CD8-positive, alpha-beta memory T cell (primary cell): ENCODE measurements around the gene PKHD1. TPM values are rescaled to one million over a fixed set of nuclear protein-coding genes. Genes with fewer than 3 reads are reported as not detected.

Experiments used
- CTCF ChIA-PET: fragments of 350-600 bp; sonication (Branson Sonifier 250); formaldehyde crosslinking; loops from one replicate; lab custom pipeline; 2021; ENCODE audit warnings: antibody characterized with exemption; lab: Charles Lee
- POLR2A ChIA-PET: fragments of 350-600 bp; sonication (Branson Sonifier 250); formaldehyde crosslinking; loops from one replicate; lab custom pipeline; 2021; ENCODE audit warnings: antibody characterized with exemption; lab: Charles Lee
- DNase-seq, 5 donors: peaks; one replicate each; pipeline versions ENCODE4 v3.0.0 to v3.0.0-alpha.2; 2020 to 2022; ENCODE audit warnings: mixed read lengths in 1 of 5
- H3K27ac ChIP-seq: one replicate; pipeline ENCODE4 v1.7.0; 2013; ENCODE audit warnings: low read depth, mild to moderate bottlenecking, low read length, moderate library complexity
- H3K27me3 ChIP-seq: 2 replicates; pipeline ENCODE4 v1.7.0; 2013; ENCODE audit warnings: low read length, mild to moderate bottlenecking; ENCODE audit not compliant: insufficient read depth, poor library complexity, severe bottlenecking
- H3K36me3 ChIP-seq: 2 replicates; pipeline ENCODE4 v1.7.0; 2013; ENCODE audit warnings: mild to moderate bottlenecking, low read length, moderate library complexity; ENCODE audit not compliant: insufficient read depth
- H3K4me1 ChIP-seq: 2 replicates; pipeline ENCODE4 v1.7.0; 2013; ENCODE audit warnings: mild to moderate bottlenecking, low read length, moderate library complexity; ENCODE audit not compliant: insufficient read depth
- H3K4me3 ChIP-seq: 2 replicates; pipeline ENCODE4 v1.7.0; 2013; ENCODE audit warnings: mild to moderate bottlenecking, low read length
- H3K9me3 ChIP-seq: 2 replicates; pipeline ENCODE4 v1.7.0; 2013; ENCODE audit warnings: mild to moderate bottlenecking, low read length
- H3K27ac Mint-ChIP-seq, 8 donors: one replicate each; pipeline ENCODE4 v1.8.0; 2020 to 2021; ENCODE audit warnings: mixed read lengths in 8 of 8, mild to moderate bottlenecking in 6 of 8, inconsistent platforms in 3 of 8, moderate library complexity in 3 of 8
- H3K27me3 Mint-ChIP-seq, 2 donors: one replicate each; pipeline ENCODE4 v1.8.0; 2020 to 2021; ENCODE audit warnings: mixed read lengths in 2 of 2, mild to moderate bottlenecking in 1 of 2, moderate library complexity in 1 of 2
- H3K36me3 Mint-ChIP-seq, 3 donors: one replicate each; pipeline ENCODE4 v1.8.0; 2020 to 2021; ENCODE audit warnings: mixed read lengths in 3 of 3, inconsistent platforms in 1 of 3, mild to moderate bottlenecking in 1 of 3
- H3K4me1 Mint-ChIP-seq, 3 donors: one replicate each; pipeline ENCODE4 v1.8.0; 2020 to 2021; ENCODE audit warnings: mixed read lengths in 3 of 3, inconsistent platforms in 1 of 3, mild to moderate bottlenecking in 1 of 3
- H3K4me3 Mint-ChIP-seq, 7 donors: one replicate each; pipeline ENCODE4 v1.8.0; 2020 to 2021; ENCODE audit warnings: mixed read lengths in 7 of 7, mild to moderate bottlenecking in 6 of 7, moderate library complexity in 4 of 7, inconsistent platforms in 2 of 7
- H3K9me3 Mint-ChIP-seq, 5 donors: one replicate each; pipeline ENCODE4 v1.8.0; 2020 to 2022; ENCODE audit warnings: mixed read lengths in 5 of 5, mild to moderate bottlenecking in 3 of 5, moderate library complexity in 2 of 5, inconsistent platforms in 1 of 5
- polyA plus RNA-seq: library from polyadenylated mRNA; unstranded; fragments of 300-500 nt; fragmentation: Illumina TruSeq; gene quantifications from one replicate; pipeline ENCODE4 v1.2.3, GENCODE V29; 2021
- total RNA-seq, 2 experiments: library from RNA; stranded (reverse); gene quantifications; one replicate each; pipeline ENCODE4 v1.2.3, GENCODE V29; 2021

PKHD1 gene
- total and polyA plus RNA-seq, 3 experiments from 2014 or later = not detected

- Mint-ChIP-seq H3K27me3 (no peaks in the 10 kb centered on the region), H3K4me1 (no peaks in the 10 kb centered on the region), H3K36me3 (no peaks in the 10 kb centered on the region), H3K4me3 (no peak overlapping the region), H3K9me3 (peaks cover 0 to 10% (median under 1%) of the 10 kb centered on the region in 5 donors), H3K27ac (no peak overlapping the region)
- no peak overlapping the region for H3K27ac ChIP-seq
- no peaks in the 10 kb centered on the region for H3K4me1 ChIP-seq
- ChIA-PET CTCF (no interaction called here), POLR2A (no interaction called here)
- no peak overlapping the region for H3K4me3 ChIP-seq
- no peak for DNase-seq
- H3K27me3 ChIP-seq = no peaks in the 10 kb centered on the region
- H3K36me3 ChIP-seq = no peaks in the 10 kb centered on the region
- no peaks in the 10 kb centered on the region for H3K9me3 ChIP-seq
Observed at GRCh38 chr6:51702851-51703250, 384.6 kb downstream of the PKHD1 start.

DNA sequence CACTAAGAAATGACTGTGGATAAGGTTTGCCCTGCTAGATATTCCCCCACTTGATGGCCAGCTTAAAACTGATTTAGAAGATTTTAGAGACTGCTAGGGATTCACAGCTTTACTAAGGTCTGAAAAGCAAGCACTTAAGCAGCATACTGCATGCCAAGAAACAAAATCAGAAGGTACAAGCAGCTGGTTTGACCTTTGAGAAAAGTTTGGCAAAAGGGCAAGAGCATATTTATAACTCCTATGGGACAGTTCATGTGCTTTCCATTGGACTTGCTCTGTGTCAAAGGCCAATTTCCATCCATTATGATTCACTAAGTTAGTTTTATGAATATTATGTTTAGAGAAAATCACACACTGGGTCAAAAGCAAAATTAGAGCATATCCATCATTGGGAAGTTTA, 402.8 kb downstream of the PKHD1 start:
- Histone ChIP-seq H3K4me1 (no peaks in the 10 kb centered on the region), H3K36me3 (no peaks in the 10 kb centered on the region), H3K27me3 (no peaks in the 10 kb centered on the region), H3K4me3 (no peak overlapping the region), H3K27ac (no peak overlapping the region), H3K9me3 (no peaks in the 10 kb centered on the region)
- Mint-ChIP-seq H3K36me3 (no peaks in the 10 kb centered on the region), H3K27ac (no peak overlapping the region), H3K27me3 (no peaks in the 10 kb centered on the region), H3K4me3 (no peak overlapping the region), H3K9me3 (peaks cover 1 to 9% (median 5%) of the 10 kb centered on the region in 5 donors), H3K4me1 (no peaks in the 10 kb centered on the region)
- ChIA-PET POLR2A (no interaction called here), CTCF (no interaction called here)
- DNase-seq = no peak

GRCh38 chr6:51684038-51684437, 403.4 kb downstream of the PKHD1 start:
- no peaks in the 10 kb centered on the region for H3K4me1 ChIP-seq
- H3K9me3 ChIP-seq = no peaks in the 10 kb centered on the region
- no peaks in the 10 kb centered on the region for H3K27me3 ChIP-seq
- peaks cover 1 to 9% (median 2%) of the 10 kb centered on the region in 5 donors for H3K9me3 Mint-ChIP-seq
- no peak overlapping the region for H3K4me3 ChIP-seq
- no peak overlapping the region for H3K27ac Mint-ChIP-seq
- H3K4me1 Mint-ChIP-seq = no peaks in the 10 kb centered on the region
- CTCF ChIA-PET = no interaction called here
- H3K27ac ChIP-seq = no peak overlapping the region
- no peak overlapping the region for H3K4me3 Mint-ChIP-seq
- no peaks in the 10 kb centered on the region for H3K27me3 Mint-ChIP-seq
- no peaks in the 10 kb centered on the region for H3K36me3 Mint-ChIP-seq
- DNase-seq = no peak
- no peaks in the 10 kb centered on the region for H3K36me3 ChIP-seq
- POLR2A ChIA-PET = no interaction called here

- H3K9me3 ChIP-seq = no peaks in the 10 kb centered on the region
- H3K36me3 ChIP-seq = no peaks in the 10 kb centered on the region
- Mint-ChIP-seq H3K9me3 (peaks cover 0 to 4% (median 0%) of the 10 kb centered on the region in 5 donors), H3K4me1 (no peaks in the 10 kb centered on the region), H3K4me3 (no peak overlapping the region), H3K27me3 (no peaks in the 10 kb centered on the region), H3K36me3 (no peaks in the 10 kb centered on the region), H3K27ac (no peak overlapping the region)
- no peak overlapping the region for H3K27ac ChIP-seq
- ChIA-PET CTCF (no interaction called here), POLR2A (no interaction called here)
- no peaks in the 10 kb centered on the region for H3K27me3 ChIP-seq
- no peak for DNase-seq
- no peak overlapping the region for H3K4me3 ChIP-seq
- H3K4me1 ChIP-seq = no peaks in the 10 kb centered on the region
Observed at GRCh38 chr6:51678905-51679620, 408.4 kb downstream of the PKHD1 start.

DNA sequence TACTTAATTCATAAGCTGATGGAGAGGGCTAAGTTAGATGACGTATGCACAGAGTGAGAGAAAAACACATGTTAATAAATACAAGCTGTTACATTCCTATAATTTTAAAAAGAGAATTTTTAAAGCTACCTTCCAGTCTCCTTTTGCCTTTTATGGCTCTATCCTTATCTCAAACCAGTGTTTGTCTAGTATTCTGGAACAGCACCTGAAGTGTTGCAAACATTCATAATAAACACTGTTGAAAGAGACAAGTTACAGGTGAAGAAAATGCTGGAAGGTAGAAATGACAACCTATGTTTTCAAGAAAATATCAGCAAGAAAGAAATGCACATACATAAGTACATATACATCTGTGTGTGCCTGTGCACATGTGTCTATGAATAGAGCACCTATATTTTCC, 409.1 kb downstream of the PKHD1 start:
- H3K27ac Mint-ChIP-seq = no peak overlapping the region
- no peaks in the 10 kb centered on the region for H3K4me1 ChIP-seq
- H3K4me1 Mint-ChIP-seq = no peaks in the 10 kb centered on the region
- POLR2A ChIA-PET = no interaction called here
- H3K9me3 ChIP-seq = no peaks in the 10 kb centered on the region
- no peaks in the 10 kb centered on the region for H3K36me3 ChIP-seq
- H3K4me3 ChIP-seq = no peak overlapping the region
- H3K9me3 Mint-ChIP-seq = peaks cover 0 to 4% (median 0%) of the 10 kb centered on the region in 5 donors
- H3K4me3 Mint-ChIP-seq = no peak overlapping the region
- H3K27ac ChIP-seq = no peak overlapping the region
- H3K36me3 Mint-ChIP-seq = no peaks in the 10 kb centered on the region
- CTCF ChIA-PET = no interaction called here
- no peaks in the 10 kb centered on the region for H3K27me3 ChIP-seq
- H3K27me3 Mint-ChIP-seq = no peaks in the 10 kb centered on the region
- DNase-seq = no peak

- CTCF ChIA-PET = no interaction called here
- H3K27me3 Mint-ChIP-seq = no peaks in the 10 kb centered on the region
- H3K4me1 ChIP-seq = no peaks in the 10 kb centered on the region
Observed at GRCh38 chr6:51675922-51676275, 411.5 kb downstream of the PKHD1 start.

GRCh38 chr6:51675020-51675921, 412.1 kb downstream of the PKHD1 start:
- Histone ChIP-seq H3K27me3 (no peaks in the 10 kb centered on the region), H3K4me3 (no peak overlapping the region), H3K9me3 (no peaks in the 10 kb centered on the region), H3K36me3 (no peaks in the 10 kb centered on the region), H3K27ac (no peak overlapping the region), H3K4me1 (no peaks in the 10 kb centered on the region)
- H3K4me3 Mint-ChIP-seq = no peak overlapping the region
- no peaks in the 10 kb centered on the region for H3K27me3 Mint-ChIP-seq
- H3K9me3 Mint-ChIP-seq = peaks cover 0 to 3% (median 3%) of the 10 kb centered on the region in 5 donors
- no peaks in the 10 kb centered on the region for H3K36me3 Mint-ChIP-seq
- no peak overlapping the region for H3K27ac Mint-ChIP-seq
- no peak for DNase-seq
- CTCF ChIA-PET = no interaction called here
- POLR2A ChIA-PET = no interaction called here
- H3K4me1 Mint-ChIP-seq = no peaks in the 10 kb centered on the region

More at GRCh38 chr6:51675922-51676275, 411.5 kb downstream of the PKHD1 start:
- H3K4me3 Mint-ChIP-seq = no peak overlapping the region
- H3K9me3 Mint-ChIP-seq = peaks cover 0 to 3% (median 3%) of the 10 kb centered on the region in 5 donors
- no peaks in the 10 kb centered on the region for H3K9me3 ChIP-seq
- H3K27ac Mint-ChIP-seq = no peak overlapping the region
- no peaks in the 10 kb centered on the region for H3K36me3 Mint-ChIP-seq
- H3K36me3 ChIP-seq = no peaks in the 10 kb centered on the region
- H3K4me1 Mint-ChIP-seq = no peaks in the 10 kb centered on the region
- DNase-seq = no peak
- H3K4me3 ChIP-seq = no peak overlapping the region
- H3K27ac ChIP-seq = no peak overlapping the region
- POLR2A ChIA-PET = no interaction called here
- no peaks in the 10 kb centered on the region for H3K27me3 ChIP-seq

GRCh38 chr6:51663525-51663924, 423.9 kb downstream of the PKHD1 start:
- Histone ChIP-seq H3K9me3 (no peaks in the 10 kb centered on the region), H3K4me1 (no peaks in the 10 kb centered on the region), H3K27ac (no peak overlapping the region), H3K27me3 (no peaks in the 10 kb centered on the region), H3K4me3 (no peak overlapping the region), H3K36me3 (no peaks in the 10 kb centered on the region)
- Mint-ChIP-seq H3K27me3 (no peaks in the 10 kb centered on the region), H3K4me1 (no peaks in the 10 kb centered on the region), H3K4me3 (no peak overlapping the region), H3K9me3 (peaks cover 0 to 2% (median 0%) of the 10 kb centered on the region in 5 donors), H3K27ac (no peak overlapping the region), H3K36me3 (no peaks in the 10 kb centered on the region)
- POLR2A ChIA-PET = no interaction called here
- DNase-seq = no peak
- CTCF ChIA-PET = no interaction called here
